Adrenal gland (tissue), 12 donors: ENCODE results near the gene PRDM15. TPM values are rescaled to one million over a fixed set of nuclear protein-coding genes. Genes with fewer than 3 reads are reported as not detected.

ENCODE experiments used
- DNase-seq, 7 donors: peaks; one replicate each; pipeline ENCODE4 v3.0.0-alpha.2; 2019 to 2020
- H3K27ac ChIP-seq, 5 donors: fragments of 200-600 bp; sonication (generic) in 4 of 5; 1 replicate in 3 of 5; 2 replicates in 2 of 5; pipeline versions ENCODE4 v1.5.1 to v1.8.0; 2016 to 2020; ENCODE audit warnings: mild to moderate bottlenecking in 1 of 5
- H3K27me3 ChIP-seq: fragments of 200-600 bp; 2 replicates; pipeline ENCODE4 v1.8.0; 2021
- H3K36me3 ChIP-seq, 2 donors: fragments of 200-600 bp; replicated peaks in 1 of 2; 1 replicate in 1 of 2; 2 replicates in 1 of 2; pipeline versions ENCODE4 v1.5.1 to v1.8.0; 2018 to 2022
- H3K4me1 ChIP-seq, 2 donors: fragments of 200-600 bp; replicated peaks in 1 of 2; 1 replicate in 1 of 2; 2 replicates in 1 of 2; pipeline versions ENCODE4 v1.5.1 to v1.8.0; 2018 to 2021
- H3K4me3 ChIP-seq, 4 donors: fragments of 200-600 bp; sonication (generic) in 3 of 4; one replicate each; pipeline ENCODE4 v1.5.1; 2016 to 2018
- H3K9me3 ChIP-seq, 3 donors: fragments of 200-600 bp; sonication (generic) in 1 of 3; replicated peaks in 1 of 3; 1 replicate in 2 of 3; 2 replicates in 1 of 3; pipeline versions ENCODE4 v1.5.1 to v1.8.0; 2016 to 2021
- POLR2A ChIP-seq, 2 donors: fragments of 450-650 bp; IDR thresholded peaks; one replicate each; pipeline ENCODE4 v1.6.1; 2017; ENCODE audit warnings: antibody characterized with exemption in 2 of 2, mild to moderate bottlenecking in 2 of 2, moderate library complexity in 1 of 2
- WGBS, 4 donors: extraction: QIAGEN DNeasy Blood & Tissue Kit in 2 of 4; methylation state at CpG; one replicate each; pipeline versions ENCODE4 v1.1.5 to v1.1.7; 2013 to 2017; 5-methylcytosine and 5-hydroxymethylcytosine counted together
- intact Hi-C, 2 donors: fragments of 100-400 bp; cut with DNase I; formaldehyde crosslinking; loops; one replicate each; pipeline versions ENCODE4 v1.14.1 to v1.15.0; 2022 to 2023
- polyA plus RNA-seq, 3 donors: library from polyadenylated mRNA; stranded (reverse); fragments of 200-250 nt in 2 of 3; fragments of 350-450 nt in 1 of 3; fragmentation: Illumina TruSeq in 1 of 3; extraction: RNeasy Lipid Tissue Mini Kit (QIAGEN cat#74804) in 1 of 3; gene quantifications; one replicate each; pipeline ENCODE4 v1.2.3, GENCODE V29; 2013 to 2014
- total RNA-seq, 9 donors: library from RNA; depleted of rRNA in 4 of 9; stranded (reverse); fragments of >200 nt in 4 of 9; fragments of 120-200 nt in 1 of 9; fragmentation: NEBNext Ultra II Directional in 1 of 9; extraction: Animal tissue kit (Norgen Biotek cat#: 25700) in 1 of 9; gene quantifications; one replicate each; pipeline versions ENCODE4 v1.1.0 to v1.2.4, GENCODE V29; 2013 to 2023
- TF ChIP-seq, protein P1 (sequence below), 6 experiments: fragments of 450-650 bp in 4 of 6; fragments of 200-600 bp in 2 of 6; sonication (generic) in 1 of 6; IDR thresholded peaks; 1 replicate in 5 of 6; 2 replicates in 1 of 6; pipeline versions ENCODE4 v1.5.1 to v1.8.0; 2016 to 2021; ENCODE audit warnings: antibody characterized with exemption in 6 of 6, mild to moderate bottlenecking in 2 of 6, moderate library complexity in 1 of 6
- donor health status: healthy with polysubstance abuse.
- donor health status: Bipolar disorder and iron deficiency.
- donor health status: DM: yes; HTN: yes; CAD: no.
- donor health status: DM: no; HTN: no; CAD: no.
- donor health status: DM: no; HTN: no; CAD: no.
- donor health status: DM: yes; HTN: yes; CAD: no.

PRDM15 gene
- total and polyA plus RNA-seq, 12 donors = 2.9 to 6.7 (median 4.0) TPM

DNA sequence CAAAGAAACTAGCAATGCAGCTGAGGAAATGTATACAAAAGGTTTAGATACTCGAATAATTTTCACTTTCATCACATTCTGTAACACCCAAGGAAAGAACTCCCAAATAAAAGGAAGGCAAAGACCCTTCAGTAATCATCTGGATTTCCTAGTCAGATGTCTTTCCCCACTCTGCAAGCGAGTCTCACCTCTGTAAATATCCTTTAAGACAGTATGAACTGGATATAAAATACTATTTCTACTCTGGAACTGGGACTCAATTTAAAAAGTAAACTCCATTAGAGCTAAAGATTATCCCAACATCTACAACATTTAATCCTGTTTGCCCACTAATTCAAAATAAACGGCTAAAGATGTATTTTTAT is 47.6 kb upstream of the PRDM15 start:
- intact Hi-C loops = no loop called here
- 15 to 20% (median 16%) methylated on average over 3 of the region's 3 CpGs for WGBS, 4 donors

DNA sequence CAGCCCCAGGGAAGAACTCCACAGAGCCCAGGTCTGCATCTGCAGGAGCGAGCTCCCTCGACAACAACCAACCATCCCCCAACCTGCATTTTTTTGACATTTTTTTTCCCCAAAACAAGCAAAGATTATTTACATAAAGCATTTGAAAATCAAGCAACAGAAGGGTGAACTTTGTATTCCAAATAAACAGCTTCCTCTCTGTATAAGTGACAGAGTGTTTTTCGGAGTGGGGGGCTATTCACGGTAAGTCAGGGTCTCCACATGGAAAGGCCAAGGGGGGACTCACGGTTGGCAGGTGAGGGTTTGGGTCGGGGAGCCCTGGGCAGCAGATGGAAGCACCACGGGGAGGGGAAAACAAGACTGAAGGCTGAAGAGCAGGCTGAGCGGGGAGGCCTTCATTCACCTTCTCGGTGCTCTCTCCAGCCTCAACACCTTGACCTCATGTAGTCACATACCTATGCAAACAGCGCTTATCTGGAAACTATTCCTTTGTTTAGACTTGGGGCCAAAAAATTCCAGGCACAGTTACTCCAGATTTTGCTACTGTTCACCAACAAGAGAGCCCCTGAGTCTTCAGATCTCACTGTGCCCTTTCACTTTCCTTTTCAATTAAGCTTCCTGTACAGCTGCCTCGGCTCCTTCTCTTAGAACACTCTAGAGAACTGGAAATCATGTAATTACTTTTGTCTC is 47.1 kb upstream of the PRDM15 start:
- H3K4me1 ChIP-seq = peaks cover 80 to 99% of the 10 kb centered on the region in 2 donors
- 17 to 21% (median 17%) methylated on average over 11 of the region's 11 CpGs for WGBS, 4 donors
- peak overlapping the region in 1 of 4 donors; percentile 48 for H3K4me3 ChIP-seq
- no peaks in the 10 kb centered on the region for H3K36me3 ChIP-seq
- H3K27ac ChIP-seq = peak overlapping the region; percentile 85 to 98 (median 93)
- TF ChIP-seq, protein P1, sequence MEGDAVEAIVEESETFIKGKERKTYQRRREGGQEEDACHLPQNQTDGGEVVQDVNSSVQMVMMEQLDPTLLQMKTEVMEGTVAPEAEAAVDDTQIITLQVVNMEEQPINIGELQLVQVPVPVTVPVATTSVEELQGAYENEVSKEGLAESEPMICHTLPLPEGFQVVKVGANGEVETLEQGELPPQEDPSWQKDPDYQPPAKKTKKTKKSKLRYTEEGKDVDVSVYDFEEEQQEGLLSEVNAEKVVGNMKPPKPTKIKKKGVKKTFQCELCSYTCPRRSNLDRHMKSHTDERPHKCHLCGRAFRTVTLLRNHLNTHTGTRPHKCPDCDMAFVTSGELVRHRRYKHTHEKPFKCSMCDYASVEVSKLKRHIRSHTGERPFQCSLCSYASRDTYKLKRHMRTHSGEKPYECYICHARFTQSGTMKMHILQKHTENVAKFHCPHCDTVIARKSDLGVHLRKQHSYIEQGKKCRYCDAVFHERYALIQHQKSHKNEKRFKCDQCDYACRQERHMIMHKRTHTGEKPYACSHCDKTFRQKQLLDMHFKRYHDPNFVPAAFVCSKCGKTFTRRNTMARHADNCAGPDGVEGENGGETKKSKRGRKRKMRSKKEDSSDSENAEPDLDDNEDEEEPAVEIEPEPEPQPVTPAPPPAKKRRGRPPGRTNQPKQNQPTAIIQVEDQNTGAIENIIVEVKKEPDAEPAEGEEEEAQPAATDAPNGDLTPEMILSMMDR (IDR thresholded peaks at IDR 0.05) = no peak
- TF ChIP-seq POLR2A (IDR thresholded peaks at IDR 0.05) = peak in 1 of 2 donors; percentile 17
- DNase-seq = peak in 3 of 7 donors; percentile 19 to 50 (median 33)
- no peaks in the 10 kb centered on the region for H3K9me3 ChIP-seq
- intact Hi-C loops = no loop called here
- no peaks in the 10 kb centered on the region for H3K27me3 ChIP-seq

More for the DNA sequence above, 47.6 kb upstream of the PRDM15 start:
- Histone ChIP-seq H3K36me3 (no peaks in the 10 kb centered on the region), H3K4me3 (peak overlapping the region in 1 of 4 donors; percentile 48), H3K9me3 (no peaks in the 10 kb centered on the region), H3K27me3 (no peaks in the 10 kb centered on the region), H3K4me1 (peaks cover 77 to 97% of the 10 kb centered on the region in 2 donors), H3K27ac (peak overlapping the region; percentile 85 to 98 (median 93))
- TF ChIP-seq POLR2A (IDR thresholded peaks at IDR 0.05) = no peak
- TF ChIP-seq, protein P1 (IDR thresholded peaks at IDR 0.05) = no peak
- DNase-seq = no peak

DNA sequence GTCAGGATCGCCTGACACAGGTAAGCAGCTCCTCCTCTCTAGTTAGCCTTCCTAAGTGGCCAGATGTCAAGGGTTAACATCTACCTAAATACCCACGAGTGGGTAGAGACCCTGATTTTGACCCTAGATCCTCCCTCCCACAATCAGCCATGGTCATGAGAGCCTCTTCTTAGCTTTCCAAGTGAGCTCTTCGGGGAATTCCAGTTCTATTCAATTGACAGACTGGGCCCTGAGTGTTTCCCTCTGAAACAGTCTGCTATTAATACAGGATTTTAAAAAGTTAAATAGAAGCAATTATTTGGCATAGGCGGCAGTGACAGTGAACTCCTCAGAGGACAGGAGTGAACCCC is 46.6 kb upstream of the PRDM15 start:
- Histone ChIP-seq H3K9me3 (no peaks in the 10 kb centered on the region), H3K36me3 (no peaks in the 10 kb centered on the region), H3K4me1 (peaks cover 80 to 99% of the 10 kb centered on the region in 2 donors), H3K4me3 (peak overlapping the region in 1 of 4 donors; percentile 48), H3K27me3 (no peaks in the 10 kb centered on the region), H3K27ac (peak overlapping the region; percentile 85 to 98 (median 93))
- peak in 2 of 7 donors; percentile 13 for DNase-seq
- TF ChIP-seq, protein P1 (IDR thresholded peaks at IDR 0.05) = no peak
- no peak for TF ChIP-seq POLR2A (IDR thresholded peaks at IDR 0.05)
- WGBS, 4 donors = 53 to 58% (median 54%) methylated on average over 3 to 4 of the region's 4 CpGs
- intact Hi-C loops = no loop called here

DNA sequence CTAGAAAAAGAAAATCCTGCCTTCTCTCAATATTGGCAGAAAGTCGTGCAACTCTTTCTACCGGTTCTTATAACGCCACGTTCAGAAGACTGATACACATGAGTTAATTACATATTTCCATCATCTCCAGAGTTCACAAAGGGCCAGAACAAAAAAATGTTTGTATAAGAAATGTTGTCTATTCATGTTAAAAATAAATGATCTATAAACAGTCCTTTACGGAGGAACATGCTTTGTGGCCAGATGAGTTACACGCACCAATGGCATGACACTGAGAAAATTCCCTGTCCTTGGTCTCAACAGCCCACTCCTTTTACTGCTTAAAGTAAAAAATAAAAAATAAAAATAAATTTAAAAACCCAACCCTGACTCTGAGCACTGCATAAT is 45.2 kb upstream of the PRDM15 start:
- H3K27me3 ChIP-seq = no peaks in the 10 kb centered on the region
- H3K9me3 ChIP-seq = no peaks in the 10 kb centered on the region
- peaks cover 0 to 12% of the 10 kb centered on the region in 2 donors for H3K36me3 ChIP-seq
- DNase-seq = peak in 3 of 7 donors; percentile 32 to 37 (median 33)
- peak overlapping the region in 1 of 4 donors; percentile 19 for H3K4me3 ChIP-seq
- 19 to 48% (median 37%) methylated on average over 6 of the region's 6 CpGs for WGBS, 4 donors
- H3K27ac ChIP-seq = peak overlapping the region; percentile 85 to 98 (median 93)
- peaks cover 75 to 92% of the 10 kb centered on the region in 2 donors for H3K4me1 ChIP-seq
- no peak for TF ChIP-seq POLR2A (IDR thresholded peaks at IDR 0.05)
- TF ChIP-seq, protein P1 (IDR thresholded peaks at IDR 0.05) = no peak
- intact Hi-C loops = no loop called here
